HepG2 (cell line): Measurements from ENCODE around the gene ANO6. TPM values are rescaled to one million over a fixed set of nuclear protein-coding genes. Genes with fewer than 3 reads are reported as not detected.
A peak's percentile ranks its signal among the peaks of the same experiment; 100 is the strongest.

Source experiments
- HDAC6 ChIP-seq: fragments of 200-600 bp; sonication (generic); IDR thresholded peaks from 2 replicates; pipeline ENCODE4 v1.7.0; 2017; ENCODE audit warnings: mild to moderate bottlenecking, antibody characterized with exemption, low read length, low read depth
- KLF11 ChIP-seq: IDR thresholded peaks from 2 replicates; pipeline ENCODE4 v1.6.1; 2016; ENCODE audit warnings: missing compliant biosample characterization
- MAFK ChIP-seq, 2 experiments: IDR thresholded peaks in 1 of 2; conservative IDR thresholded peaks in 1 of 2; 2 replicates each; pipeline ENCODE4 v1.6.1; 2011; ENCODE audit warnings: improper control_type of control experiment in 2 of 2, low read length in 2 of 2
- PPARG ChIP-seq: conservative IDR thresholded peaks from 2 replicates; pipeline ENCODE4 v1.6.1; 2016; ENCODE audit warnings: missing biosample characterization, missing genetic modification reagents
- SAP130 ChIP-seq: IDR thresholded peaks from 2 replicates; pipeline ENCODE4 v1.6.1; 2016; ENCODE audit warnings: low read depth
- SOX6 ChIP-seq, 2 experiments: fragments of 450-650 bp in 1 of 2; sonication (generic) in 1 of 2; formaldehyde crosslinking in 1 of 2; IDR thresholded peaks; 2 replicates each; pipeline versions ENCODE4 v1.4.0 to v1.6.1; 2017 to 2020; ENCODE audit warnings: antibody characterized with exemption in 1 of 2, mild to moderate bottlenecking in 1 of 2, missing genetic modification reagents in 1 of 2
- ZNF564 ChIP-seq: sonication (generic); formaldehyde crosslinking; IDR thresholded peaks from 2 replicates; pipeline ENCODE4 v1.8.1; 2023; ENCODE audit warnings: mild to moderate bottlenecking, missing genetic modification reagents
- ZNF589 ChIP-seq: sonication (generic); formaldehyde crosslinking; conservative IDR thresholded peaks from 2 replicates; pipeline ENCODE4 v1.8.0; 2022; ENCODE audit warnings: mild to moderate bottlenecking, moderate library complexity, missing genetic modification reagents
- ZNF75D ChIP-seq: sonication (generic); formaldehyde crosslinking; IDR thresholded peaks from 2 replicates; pipeline ENCODE4 v1.8.1; 2023; ENCODE audit warnings: missing genetic modification reagents, mild to moderate bottlenecking, borderline replicate concordance
- polyA plus RNA-seq, 8 experiments: library from polyadenylated mRNA; depleted of rRNA in 3 of 8; stranded (reverse) in 7 of 8; unstranded in 1 of 8; fragments of >200 nt; fragmentation: Illumina TruSeq in 4 of 8; extraction: Trizol in 4 of 8; gene quantifications; 2 replicates each; pipeline versions ENCODE4 v1.2.1 to v1.2.3, GENCODE V29; 2011 to 2016; ENCODE audit warnings: low read depth in 4 of 8, missing spikeins in 1 of 8, mixed read lengths in 1 of 8; ENCODE audit not compliant: insufficient read depth in 1 of 8
- total RNA-seq, 5 experiments: library from RNA; depleted of rRNA; stranded (reverse); fragments of >200 nt; fragmentation: Illumina TruSeq; extraction: Trizol; gene quantifications; 2 replicates each; pipeline ENCODE4 v1.2.3, GENCODE V29; 2016; ENCODE audit warnings: low read depth in 1 of 5
- TF ChIP-seq, protein P1 (sequence below): sonication (generic); formaldehyde crosslinking; IDR thresholded peaks from 2 replicates; pipeline ENCODE4 v1.5.1; 2020; ENCODE audit warnings: missing genetic modification reagents, mild to moderate bottlenecking, borderline replicate concordance
- TF ChIP-seq, protein P2 (sequence below): IDR thresholded peaks from 2 replicates; pipeline ENCODE4 v1.4.0; 2020; ENCODE audit warnings: mild to moderate bottlenecking, missing genetic modification reagents
- TF ChIP-seq, protein P3 (sequence below): sonication (generic); formaldehyde crosslinking; IDR thresholded peaks from 2 replicates; pipeline ENCODE4 v1.8.1; 2022; ENCODE audit warnings: low read depth, mild to moderate bottlenecking, missing genetic modification reagents
- TF ChIP-seq, protein P4 (sequence below): sonication (generic); formaldehyde crosslinking; IDR thresholded peaks from 2 replicates; pipeline ENCODE4 v1.5.0; 2020; ENCODE audit warnings: mild to moderate bottlenecking, missing genetic modification reagents, borderline replicate concordance

ANO6 gene
- total and polyA plus RNA-seq, 2 of the 13 experiments (the other 11 are each of a cell fraction or from before 2014, with no cell fraction given) = 37.8 to 57.1 TPM

DNA sequence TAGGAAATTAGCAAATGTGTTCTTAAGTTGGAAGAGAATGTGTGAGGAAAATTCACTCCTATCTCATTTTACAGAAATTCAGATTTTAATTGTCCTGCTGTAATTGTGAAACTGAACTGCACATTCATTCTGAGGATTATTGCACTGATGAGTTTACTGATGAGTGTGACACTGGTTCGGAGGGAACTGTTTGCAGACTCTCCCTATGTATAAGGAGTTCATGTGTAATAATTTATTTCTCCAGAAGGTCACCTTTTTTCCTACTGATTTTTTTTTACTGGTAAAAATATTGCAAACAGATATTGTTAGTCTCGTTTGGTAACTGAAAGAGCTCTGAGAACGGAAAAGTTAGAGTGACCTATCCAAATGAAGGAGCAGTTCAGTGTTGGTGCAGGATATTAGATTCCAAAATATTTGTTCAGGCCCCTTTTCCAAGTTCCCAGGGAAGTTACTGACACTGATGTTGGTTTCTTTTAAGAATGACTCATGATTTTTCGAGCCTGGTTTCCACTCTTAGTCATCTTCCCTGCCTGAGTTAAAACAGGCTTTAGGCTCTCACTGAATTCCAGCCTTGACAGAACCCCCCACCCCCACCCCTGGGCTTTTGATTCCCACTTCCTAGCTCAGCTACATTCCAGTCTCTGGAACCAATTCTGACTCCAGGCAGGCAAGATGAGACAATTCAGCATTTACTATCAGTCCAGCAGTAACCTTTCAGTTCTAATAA lies 18.4 kb downstream of the ANO6 start (continued):
- TF ChIP-seq, protein P1, sequence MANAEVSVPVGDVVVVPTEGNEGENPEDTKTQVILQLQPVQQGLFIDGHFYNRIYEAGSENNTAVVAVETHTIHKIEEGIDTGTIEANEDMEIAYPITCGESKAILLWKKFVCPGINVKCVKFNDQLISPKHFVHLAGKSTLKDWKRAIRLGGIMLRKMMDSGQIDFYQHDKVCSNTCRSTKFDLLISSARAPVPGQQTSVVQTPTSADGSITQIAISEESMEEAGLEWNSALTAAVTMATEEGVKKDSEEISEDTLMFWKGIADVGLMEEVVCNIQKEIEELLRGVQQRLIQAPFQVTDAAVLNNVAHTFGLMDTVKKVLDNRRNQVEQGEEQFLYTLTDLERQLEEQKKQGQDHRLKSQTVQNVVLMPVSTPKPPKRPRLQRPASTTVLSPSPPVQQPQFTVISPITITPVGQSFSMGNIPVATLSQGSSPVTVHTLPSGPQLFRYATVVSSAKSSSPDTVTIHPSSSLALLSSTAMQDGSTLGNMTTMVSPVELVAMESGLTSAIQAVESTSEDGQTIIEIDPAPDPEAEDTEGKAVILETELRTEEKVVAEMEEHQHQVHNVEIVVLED (CRISPR knock-in tag) = no peak
- TF ChIP-seq MAFK (conservative IDR thresholded peaks at IDR 0.05 in 1 of 2, IDR thresholded peaks at IDR 0.05 in 1 of 2; ENCODE audit: low read length in 2 of 2) (peak; percentile 58 to 79), ZNF75D (CRISPR knock-in tag) (no peak), KLF11 (no peak), SOX6 (IDR thresholded peaks at IDR 0.05) (no peak), SOX6 (CRISPR knock-in tag; IDR thresholded peaks at IDR 0.05) (peak; percentile 33; the same call in 1 of the 2 replicates), ZNF589 (no peak), PPARG (0 out of 2 replicates have a peak, but pooled peaks have one; percentile 36), HDAC6 (no peak), ZNF564 (CRISPR knock-in tag) (no peak), SAP130 (CRISPR knock-in tag) (peak; percentile 73)
- TF ChIP-seq, protein P2, sequence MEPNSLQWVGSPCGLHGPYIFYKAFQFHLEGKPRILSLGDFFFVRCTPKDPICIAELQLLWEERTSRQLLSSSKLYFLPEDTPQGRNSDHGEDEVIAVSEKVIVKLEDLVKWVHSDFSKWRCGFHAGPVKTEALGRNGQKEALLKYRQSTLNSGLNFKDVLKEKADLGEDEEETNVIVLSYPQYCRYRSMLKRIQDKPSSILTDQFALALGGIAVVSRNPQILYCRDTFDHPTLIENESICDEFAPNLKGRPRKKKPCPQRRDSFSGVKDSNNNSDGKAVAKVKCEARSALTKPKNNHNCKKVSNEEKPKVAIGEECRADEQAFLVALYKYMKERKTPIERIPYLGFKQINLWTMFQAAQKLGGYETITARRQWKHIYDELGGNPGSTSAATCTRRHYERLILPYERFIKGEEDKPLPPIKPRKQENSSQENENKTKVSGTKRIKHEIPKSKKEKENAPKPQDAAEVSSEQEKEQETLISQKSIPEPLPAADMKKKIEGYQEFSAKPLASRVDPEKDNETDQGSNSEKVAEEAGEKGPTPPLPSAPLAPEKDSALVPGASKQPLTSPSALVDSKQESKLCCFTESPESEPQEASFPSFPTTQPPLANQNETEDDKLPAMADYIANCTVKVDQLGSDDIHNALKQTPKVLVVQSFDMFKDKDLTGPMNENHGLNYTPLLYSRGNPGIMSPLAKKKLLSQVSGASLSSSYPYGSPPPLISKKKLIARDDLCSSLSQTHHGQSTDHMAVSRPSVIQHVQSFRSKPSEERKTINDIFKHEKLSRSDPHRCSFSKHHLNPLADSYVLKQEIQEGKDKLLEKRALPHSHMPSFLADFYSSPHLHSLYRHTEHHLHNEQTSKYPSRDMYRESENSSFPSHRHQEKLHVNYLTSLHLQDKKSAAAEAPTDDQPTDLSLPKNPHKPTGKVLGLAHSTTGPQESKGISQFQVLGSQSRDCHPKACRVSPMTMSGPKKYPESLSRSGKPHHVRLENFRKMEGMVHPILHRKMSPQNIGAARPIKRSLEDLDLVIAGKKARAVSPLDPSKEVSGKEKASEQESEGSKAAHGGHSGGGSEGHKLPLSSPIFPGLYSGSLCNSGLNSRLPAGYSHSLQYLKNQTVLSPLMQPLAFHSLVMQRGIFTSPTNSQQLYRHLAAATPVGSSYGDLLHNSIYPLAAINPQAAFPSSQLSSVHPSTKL = peak; percentile 68; the same call in 1 of the 2 replicates
- TF ChIP-seq, protein P3, sequence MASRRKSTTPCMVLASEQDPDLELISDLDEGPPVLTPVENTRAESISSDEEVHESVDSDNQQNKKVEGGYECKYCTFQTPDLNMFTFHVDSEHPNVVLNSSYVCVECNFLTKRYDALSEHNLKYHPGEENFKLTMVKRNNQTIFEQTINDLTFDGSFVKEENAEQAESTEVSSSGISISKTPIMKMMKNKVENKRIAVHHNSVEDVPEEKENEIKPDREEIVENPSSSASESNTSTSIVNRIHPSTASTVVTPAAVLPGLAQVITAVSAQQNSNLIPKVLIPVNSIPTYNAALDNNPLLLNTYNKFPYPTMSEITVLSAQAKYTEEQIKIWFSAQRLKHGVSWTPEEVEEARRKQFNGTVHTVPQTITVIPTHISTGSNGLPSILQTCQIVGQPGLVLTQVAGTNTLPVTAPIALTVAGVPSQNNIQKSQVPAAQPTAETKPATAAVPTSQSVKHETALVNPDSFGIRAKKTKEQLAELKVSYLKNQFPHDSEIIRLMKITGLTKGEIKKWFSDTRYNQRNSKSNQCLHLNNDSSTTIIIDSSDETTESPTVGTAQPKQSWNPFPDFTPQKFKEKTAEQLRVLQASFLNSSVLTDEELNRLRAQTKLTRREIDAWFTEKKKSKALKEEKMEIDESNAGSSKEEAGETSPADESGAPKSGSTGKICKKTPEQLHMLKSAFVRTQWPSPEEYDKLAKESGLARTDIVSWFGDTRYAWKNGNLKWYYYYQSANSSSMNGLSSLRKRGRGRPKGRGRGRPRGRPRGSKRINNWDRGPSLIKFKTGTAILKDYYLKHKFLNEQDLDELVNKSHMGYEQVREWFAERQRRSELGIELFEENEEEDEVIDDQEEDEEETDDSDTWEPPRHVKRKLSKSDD (CRISPR knock-in tag) = no peak
- TF ChIP-seq, protein P4, sequence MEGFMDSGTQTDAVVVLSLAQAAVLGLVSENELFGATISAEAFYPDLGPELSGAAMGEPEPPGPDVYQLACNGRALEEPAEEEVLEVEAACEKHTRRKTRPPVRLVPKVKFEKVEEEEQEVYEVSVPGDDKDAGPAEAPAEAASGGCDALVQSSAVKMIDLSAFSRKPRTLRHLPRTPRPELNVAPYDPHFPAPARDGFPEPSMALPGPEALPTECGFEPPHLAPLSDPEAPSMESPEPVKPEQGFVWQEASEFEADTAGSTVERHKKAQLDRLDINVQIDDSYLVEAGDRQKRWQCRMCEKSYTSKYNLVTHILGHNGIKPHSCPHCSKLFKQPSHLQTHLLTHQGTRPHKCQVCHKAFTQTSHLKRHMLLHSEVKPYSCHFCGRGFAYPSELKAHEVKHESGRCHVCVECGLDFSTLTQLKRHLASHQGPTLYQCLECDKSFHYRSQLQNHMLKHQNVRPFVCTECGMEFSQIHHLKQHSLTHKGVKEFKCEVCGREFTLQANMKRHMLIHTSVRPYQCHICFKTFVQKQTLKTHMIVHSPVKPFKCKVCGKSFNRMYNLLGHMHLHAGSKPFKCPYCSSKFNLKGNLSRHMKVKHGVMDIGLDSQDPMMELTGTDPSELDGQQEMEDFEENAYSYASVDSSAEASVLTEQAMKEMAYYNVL (CRISPR knock-in tag) = no peak
